Right lobe of liver (tissue), 4 donors: ENCODE data around the gene SYT1.

ENCODE experiments used
- CTCF ChIP-seq, 4 donors: fragments of 200-600 bp in 3 of 4; fragments of 450-650 bp in 1 of 4; IDR thresholded peaks; one replicate each; pipeline versions ENCODE4 v1.5.1 to v1.8.0; 2016 to 2022; ENCODE audit warnings: antibody characterized with exemption in 4 of 4, mild to moderate bottlenecking in 2 of 4
- POLR2A ChIP-seq: fragments of 450-650 bp; IDR thresholded peaks from one replicate; pipeline ENCODE4 v1.6.1; 2017; ENCODE audit warnings: antibody characterized with exemption, mild to moderate bottlenecking
- donor health status: DM: no; HTN: no; CAD: no.
- donor health status: DM: no; HTN: no; CAD: no.
- donor health status: DM: no; HTN: yes; CAD: no.

DNA sequence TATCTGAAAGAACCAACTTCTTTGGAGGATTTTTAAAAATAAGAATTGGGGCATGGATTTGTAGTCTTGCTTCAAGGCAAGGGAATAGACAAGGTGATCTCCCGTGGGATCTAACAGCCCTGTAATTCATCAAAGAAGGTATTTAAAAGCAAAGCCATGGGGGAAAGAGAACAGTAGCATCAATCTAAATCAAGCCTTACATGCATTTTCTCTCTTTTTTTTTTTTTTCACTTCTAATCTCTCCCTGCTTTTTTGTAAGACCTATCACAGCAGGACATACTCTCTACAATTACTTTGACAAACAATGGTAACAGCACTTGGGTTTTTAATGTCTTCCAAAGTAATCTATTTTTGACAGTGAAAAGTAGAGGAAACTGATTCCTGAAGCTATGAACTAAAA lies 458.3 kb downstream of the SYT1 start:
- TF ChIP-seq CTCF (IDR thresholded peaks at IDR 0.05) (no peak), POLR2A (no peak)
